GM18505 (cell line): Measurements from ENCODE around the gene HTT.
A peak's percentile ranks its signal among the peaks of the same experiment; 100 is the strongest.

Experiments used
- ATAC-seq: cut with Tn5 transposase; IDR thresholded peaks from one replicate; pipeline ENCODE4 v1.9.1; 2021; ENCODE audit not compliant: unreplicated experiment
- POLR2A ChIP-seq: IDR thresholded peaks from 4 replicates; pipeline ENCODE4 v1.6.1; 2011; ENCODE audit warnings: borderline replicate concordance; ENCODE audit not compliant: insufficient read depth, insufficient read length; ENCODE audit errors: extremely low read depth

Gene HTT

DNA sequence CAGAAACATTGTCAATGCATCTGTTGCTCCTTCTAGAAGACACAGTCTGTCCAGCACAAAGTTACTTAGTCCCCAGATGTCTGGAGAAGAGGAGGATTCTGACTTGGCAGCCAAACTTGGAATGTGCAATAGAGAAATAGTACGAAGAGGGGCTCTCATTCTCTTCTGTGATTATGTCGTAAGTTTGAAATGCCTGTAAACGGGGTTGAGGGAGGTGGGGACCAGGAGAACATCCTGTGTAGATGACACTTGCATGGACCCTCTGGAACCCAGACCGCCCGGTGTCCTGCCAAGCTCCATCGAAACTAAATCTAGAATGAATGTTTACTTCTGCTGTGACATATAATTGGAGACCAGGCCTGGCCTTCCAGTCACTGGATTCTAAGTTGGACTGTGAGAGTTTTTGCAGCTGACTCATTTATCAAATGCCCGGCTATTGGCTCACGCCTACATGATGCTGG is 129.5 kb downstream of the HTT start:
- TF ChIP-seq POLR2A, result no peak
- no peak for ATAC-seq

DNA sequence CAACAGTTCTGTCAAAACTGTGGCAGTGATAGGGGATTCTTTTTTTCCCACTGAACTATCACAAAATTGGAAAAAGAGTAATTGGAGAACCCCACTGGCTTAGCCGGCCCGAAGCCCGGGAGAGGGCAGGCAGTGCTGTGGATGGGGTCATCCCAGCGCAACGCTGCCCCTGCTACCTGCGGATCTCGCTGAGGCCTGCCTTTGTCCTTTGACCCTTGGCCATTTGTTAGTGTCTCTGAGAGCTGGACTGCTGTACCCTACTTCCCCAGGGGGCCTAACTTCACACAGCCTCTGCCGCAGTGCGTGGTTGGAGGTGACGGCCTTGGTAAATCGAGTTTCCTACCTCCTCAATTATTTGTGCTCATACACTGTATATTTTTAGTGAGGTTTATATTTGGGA is 131.5 kb downstream of the HTT start:
- ATAC-seq, result no peak
- no peak for TF ChIP-seq POLR2A

DNA sequence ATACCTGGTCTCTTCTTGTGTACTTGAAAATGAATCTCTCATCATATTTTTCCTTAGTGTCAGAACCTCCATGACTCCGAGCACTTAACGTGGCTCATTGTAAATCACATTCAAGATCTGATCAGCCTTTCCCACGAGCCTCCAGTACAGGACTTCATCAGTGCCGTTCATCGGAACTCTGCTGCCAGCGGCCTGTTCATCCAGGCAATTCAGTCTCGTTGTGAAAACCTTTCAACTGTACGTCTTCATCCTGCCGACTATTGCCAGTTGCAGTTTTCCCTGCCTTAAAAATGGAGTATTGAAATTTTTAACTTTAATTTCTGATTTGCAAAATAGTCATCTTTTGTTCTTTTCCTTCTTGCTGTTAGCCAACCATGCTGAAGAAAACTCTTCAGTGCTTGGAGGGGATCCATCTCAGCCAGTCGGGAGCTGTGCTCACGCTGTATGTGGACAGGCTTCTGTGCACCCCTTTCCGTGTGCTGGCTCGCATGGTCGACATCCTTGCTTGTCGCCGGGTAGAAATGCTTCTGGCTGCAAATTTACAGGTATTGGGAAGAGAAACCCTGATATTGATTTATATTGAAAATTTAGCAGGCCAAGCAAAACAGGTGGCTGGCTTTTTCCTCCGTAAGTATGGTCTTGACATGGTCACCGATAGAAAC is 132.1 kb downstream of the HTT start:
- no peak for TF ChIP-seq POLR2A
- ATAC-seq, result no peak

DNA sequence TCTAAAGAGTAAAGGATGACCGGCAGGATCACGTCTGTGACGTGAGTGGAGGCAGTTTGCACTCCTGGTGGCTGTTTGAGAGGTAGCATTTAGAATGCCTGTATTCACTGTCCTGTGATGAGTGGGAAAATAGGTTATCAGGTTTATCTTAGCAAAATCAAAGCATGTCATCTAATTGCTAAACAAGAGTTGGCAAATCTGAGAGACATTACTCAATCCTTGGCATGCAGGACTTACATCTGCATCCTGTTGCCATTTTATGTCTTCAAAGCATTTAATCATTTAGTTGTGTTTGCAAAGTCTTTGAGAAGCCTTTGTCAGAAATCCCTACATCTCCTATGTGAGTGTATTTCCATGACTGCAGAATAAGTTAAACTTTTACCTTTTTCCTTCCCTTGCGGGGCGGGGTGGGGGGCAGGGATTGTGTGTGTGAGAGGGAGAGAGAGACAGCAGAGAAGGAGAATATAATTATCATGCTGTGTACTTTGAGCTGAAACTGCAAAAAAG is 133.1 kb downstream of the HTT start:
- TF ChIP-seq POLR2A, result no peak
- no peak for ATAC-seq

DNA sequence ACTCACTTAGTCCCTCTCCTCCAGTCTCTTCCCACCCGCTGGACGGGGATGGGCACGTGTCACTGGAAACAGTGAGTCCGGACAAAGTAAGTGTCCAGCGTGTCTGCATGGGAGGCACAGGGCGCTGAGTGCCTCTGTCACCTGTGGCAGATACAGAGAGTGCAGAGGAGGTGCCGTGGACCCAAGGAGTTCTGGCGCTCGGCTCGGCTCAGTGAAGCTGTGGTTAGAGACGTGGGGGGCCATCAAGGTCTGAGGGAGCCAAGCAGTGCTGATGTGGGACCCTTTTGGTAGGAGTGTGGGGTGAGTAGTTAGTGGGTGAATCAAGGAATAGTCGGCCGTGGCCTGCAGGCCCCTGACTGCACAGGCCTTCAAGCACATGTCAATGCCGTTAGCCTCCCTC is 134.3 kb downstream of the HTT start:
- ATAC-seq, result no peak
- peak; percentile 18 for TF ChIP-seq POLR2A

DNA sequence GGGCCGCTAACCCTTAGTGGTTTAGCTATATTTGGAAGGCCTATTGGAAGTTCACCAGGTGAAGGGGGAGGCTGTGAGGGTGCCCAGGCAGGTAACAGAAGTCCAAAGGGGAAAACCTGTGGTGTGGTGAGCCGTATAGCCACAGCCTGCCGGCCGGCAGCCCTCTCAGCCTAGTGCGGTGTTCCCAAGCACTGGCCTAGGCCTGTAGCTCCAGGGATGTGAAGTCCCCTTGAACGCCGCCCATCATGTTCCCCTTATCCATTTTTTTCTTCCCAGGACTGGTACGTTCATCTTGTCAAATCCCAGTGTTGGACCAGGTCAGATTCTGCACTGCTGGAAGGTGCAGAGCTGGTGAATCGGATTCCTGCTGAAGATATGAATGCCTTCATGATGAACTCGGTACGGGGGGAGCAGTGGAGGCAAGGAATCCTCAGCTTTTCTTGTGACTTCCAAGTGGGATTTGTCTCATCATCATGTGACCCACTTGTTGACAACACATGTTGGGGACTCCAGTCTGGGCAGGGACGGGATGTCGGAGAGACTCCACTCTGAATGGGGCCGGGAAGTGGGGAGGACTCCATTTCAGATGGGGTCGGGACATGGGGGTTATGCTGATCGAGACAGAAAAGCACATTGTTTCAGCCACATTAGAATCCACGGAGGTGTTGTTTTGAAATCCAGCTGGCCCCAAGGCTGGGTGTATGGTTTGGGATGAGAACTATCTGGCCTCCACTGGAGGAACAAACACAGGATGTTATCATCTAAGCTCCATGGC is 135.3 kb downstream of the HTT start:
- TF ChIP-seq POLR2A, result no peak
- ATAC-seq, result no peak

DNA sequence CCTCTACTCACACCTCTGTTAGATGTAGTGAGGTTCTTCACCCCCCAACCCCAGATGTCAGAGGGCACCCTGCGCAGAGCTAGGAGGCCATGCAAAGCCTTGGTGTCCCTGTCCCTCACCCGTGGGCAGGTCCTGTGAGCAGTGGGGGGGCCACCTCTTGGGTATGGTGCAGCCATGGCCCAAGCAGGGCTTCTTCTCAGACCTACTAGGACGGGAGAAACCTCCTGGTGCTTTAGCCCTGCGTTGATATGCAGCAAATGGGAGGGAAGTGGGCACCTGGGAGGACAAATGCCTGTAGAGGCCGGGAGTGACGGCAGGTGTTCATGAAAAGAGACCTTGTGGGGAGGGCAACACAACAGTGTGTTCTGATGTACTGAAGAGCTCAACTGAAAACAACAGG is 136.0 kb downstream of the HTT start:
- no peak for ATAC-seq
- TF ChIP-seq POLR2A, result no peak

DNA sequence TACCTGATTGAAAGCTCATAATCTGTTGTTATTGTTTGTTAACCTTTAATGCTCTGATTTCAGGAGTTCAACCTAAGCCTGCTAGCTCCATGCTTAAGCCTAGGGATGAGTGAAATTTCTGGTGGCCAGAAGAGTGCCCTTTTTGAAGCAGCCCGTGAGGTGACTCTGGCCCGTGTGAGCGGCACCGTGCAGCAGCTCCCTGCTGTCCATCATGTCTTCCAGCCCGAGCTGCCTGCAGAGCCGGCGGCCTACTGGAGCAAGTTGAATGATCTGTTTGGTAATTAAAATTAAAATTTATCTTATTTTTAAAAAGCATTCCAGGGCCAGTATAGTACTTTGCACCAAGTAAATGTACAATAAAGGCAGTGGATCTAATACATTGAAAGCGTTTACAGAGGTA is 137.4 kb downstream of the HTT start:
- ATAC-seq, result no peak
- TF ChIP-seq POLR2A, result no peak

DNA sequence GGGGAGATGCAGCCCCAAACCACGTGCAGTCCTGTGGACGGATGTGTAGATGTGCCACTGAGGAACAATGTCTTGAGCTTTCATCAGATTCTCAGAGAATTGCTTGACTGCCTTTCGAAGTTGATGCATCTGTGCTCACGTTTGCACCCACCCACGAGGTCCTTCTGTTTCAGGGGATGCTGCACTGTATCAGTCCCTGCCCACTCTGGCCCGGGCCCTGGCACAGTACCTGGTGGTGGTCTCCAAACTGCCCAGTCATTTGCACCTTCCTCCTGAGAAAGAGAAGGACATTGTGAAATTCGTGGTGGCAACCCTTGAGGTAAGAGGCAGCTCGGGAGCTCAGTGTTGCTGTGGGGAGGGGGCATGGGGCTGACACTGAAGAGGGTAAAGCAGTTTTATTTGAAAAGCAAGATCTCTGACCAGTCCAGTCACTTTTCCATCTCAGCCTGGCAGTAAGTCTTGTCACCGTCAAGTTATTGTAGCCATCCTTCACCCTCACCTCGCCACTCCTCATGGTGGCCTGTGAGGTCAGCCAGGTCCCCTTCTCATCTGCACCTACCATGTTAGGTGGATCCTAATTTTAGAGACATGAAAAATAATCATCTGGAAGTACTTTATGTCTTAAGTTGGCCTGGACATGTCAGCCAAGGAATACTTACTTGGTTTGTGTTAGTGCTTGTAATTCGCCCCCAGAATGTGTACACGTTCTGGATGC is 138.1 kb downstream of the HTT start:
- TF ChIP-seq POLR2A, result no peak
- no peak for ATAC-seq

DNA sequence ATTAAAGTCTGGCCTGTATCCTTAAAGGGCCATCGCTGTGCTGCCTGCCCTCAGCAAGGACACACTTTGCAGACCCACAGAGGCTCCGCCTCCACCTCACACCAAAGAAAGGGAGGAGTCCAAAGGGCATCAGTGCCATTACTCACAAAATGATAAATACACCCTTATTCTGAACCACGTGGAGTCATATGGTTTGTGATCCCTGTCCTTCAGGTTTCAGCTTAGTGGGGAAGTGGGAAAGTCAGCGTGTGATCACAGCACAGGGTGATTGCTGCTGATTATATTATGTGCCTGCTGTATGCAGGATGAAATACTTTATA is 138.6 kb downstream of the HTT start:
- ATAC-seq, result no peak
- no peak for TF ChIP-seq POLR2A

DNA sequence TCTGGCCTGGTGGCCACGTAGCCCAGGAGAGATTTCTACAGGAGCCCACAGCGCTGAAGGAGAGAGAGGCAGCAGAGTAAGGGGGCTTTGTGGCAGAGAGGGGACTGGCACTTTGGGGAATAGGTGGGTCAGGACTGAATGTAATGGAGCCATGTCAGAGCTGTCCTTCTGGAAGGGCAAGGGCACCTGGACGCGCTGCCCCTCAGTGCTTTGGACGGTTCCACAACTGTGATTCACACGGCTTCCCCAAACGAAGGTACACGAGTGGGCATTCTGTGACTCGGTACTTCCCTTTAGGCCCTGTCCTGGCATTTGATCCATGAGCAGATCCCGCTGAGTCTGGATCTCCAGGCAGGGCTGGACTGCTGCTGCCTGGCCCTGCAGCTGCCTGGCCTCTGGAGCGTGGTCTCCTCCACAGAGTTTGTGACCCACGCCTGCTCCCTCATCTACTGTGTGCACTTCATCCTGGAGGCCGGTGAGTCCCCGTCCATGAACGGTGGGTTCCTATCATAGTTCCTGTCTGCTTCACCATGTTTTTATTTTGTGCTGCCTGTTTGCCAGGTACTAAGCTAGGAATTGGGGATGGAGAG is 139.3 kb downstream of the HTT start:
- ATAC-seq, result no peak
- TF ChIP-seq POLR2A, result no peak

DNA sequence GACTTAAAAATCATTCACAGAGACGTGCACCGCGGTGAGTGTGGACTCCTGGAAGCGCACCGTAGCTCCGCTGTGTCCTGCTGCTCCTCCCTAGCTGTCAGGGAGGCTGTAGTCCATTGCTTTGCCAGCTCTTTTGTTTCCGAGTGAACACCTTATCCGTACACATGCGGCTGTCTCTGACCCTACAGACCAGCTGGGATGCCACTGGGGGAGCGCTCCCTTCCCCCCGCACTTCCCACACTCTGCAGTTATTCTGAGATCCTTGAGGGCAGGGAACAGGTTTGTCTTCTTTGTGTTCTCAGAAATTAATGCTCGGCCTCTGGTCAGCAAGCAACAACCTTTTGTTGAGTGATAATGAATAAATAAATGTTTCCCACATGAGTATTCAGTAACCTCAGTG is 140.8 kb downstream of the HTT start:
- no peak for ATAC-seq

DNA sequence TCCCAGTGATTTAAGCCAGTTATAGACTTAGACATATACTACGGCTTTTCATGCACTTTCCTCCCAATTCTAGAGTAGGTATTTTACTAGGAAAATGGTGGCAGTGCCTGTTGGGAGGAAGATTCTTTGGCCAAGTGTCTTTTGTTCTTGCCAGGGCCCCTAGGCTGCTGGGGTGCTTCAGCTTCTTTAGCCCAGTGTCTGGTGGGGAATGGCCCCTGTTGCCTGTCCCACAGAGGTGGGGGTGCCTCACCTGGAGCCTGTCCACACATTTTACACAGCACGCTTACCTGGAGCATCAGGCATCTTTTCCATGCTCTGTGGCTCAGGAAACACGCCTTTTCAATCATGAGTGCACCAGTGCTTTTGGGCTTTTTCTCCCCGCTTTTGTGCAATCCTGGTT is 141.3 kb downstream of the HTT start:
- no peak for TF ChIP-seq POLR2A

More for the DNA sequence above, 140.8 kb downstream of the HTT start:
- TF ChIP-seq POLR2A, result no peak

More for the DNA sequence above, 141.3 kb downstream of the HTT start:
- ATAC-seq, result no peak
